ENCODE measurements around the gene BIRC6.
"Not testable (repeated sequence)": the region's sequence is repeated elsewhere in the genome, so short reads cannot be mapped to it uniquely, and the experiment has no call there.

BIRC6 gene

DNA sequence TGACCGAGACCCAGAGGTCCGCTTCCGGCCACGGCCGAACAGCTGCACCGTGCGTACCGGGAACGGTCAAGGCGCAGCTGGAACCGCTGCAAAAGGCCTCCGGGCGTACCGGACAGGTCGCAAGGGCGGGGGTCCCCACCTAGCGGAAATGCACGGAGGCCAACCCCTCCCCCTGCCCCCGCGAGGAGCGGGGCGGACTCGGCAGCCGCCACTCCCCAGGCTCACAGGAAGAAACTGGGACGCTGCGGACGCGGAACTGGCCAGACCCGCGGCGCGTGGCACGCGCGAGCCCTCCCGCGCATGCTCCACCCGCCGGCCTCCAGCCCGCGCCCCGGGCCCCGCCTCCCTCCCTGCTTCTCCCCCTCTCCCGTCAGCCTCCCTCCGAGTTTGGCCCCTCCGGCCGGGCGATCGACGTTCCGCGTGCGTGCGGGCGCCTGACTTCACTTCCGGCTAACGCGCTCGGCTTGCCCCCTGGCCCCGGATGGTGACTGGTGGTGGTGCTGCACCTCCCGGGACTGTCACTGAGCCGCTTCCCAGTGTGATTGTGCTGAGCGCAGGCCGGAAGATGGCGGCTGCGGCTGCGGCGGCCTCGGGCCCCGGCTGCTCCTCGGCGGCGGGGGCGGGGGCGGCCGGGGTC is at the start of gene BIRC6:
TSS of gene BIRC6 (plus strand) at position 343 of the 637 bp plus-strand sequence. CDS start at position 482, 139 bp downstream.
- peak; percentile 92 for ATAC-seq
- TF ChIP-seq ZC3H10 (CRISPR knock-in tag; IDR thresholded peaks at IDR 0.05) = no peak
- TF ChIP-seq PATZ1 (CRISPR knock-in tag; IDR thresholded peaks at IDR 0.05; ENCODE audit: borderline replicate concordance) = 0 out of 2 replicates have a peak, but pooled peaks have one; percentile 44
- TF ChIP-seq ZFP30 (CRISPR knock-in tag; IDR thresholded peaks at IDR 0.05) = no peak
- TF ChIP-seq, protein P1, sequence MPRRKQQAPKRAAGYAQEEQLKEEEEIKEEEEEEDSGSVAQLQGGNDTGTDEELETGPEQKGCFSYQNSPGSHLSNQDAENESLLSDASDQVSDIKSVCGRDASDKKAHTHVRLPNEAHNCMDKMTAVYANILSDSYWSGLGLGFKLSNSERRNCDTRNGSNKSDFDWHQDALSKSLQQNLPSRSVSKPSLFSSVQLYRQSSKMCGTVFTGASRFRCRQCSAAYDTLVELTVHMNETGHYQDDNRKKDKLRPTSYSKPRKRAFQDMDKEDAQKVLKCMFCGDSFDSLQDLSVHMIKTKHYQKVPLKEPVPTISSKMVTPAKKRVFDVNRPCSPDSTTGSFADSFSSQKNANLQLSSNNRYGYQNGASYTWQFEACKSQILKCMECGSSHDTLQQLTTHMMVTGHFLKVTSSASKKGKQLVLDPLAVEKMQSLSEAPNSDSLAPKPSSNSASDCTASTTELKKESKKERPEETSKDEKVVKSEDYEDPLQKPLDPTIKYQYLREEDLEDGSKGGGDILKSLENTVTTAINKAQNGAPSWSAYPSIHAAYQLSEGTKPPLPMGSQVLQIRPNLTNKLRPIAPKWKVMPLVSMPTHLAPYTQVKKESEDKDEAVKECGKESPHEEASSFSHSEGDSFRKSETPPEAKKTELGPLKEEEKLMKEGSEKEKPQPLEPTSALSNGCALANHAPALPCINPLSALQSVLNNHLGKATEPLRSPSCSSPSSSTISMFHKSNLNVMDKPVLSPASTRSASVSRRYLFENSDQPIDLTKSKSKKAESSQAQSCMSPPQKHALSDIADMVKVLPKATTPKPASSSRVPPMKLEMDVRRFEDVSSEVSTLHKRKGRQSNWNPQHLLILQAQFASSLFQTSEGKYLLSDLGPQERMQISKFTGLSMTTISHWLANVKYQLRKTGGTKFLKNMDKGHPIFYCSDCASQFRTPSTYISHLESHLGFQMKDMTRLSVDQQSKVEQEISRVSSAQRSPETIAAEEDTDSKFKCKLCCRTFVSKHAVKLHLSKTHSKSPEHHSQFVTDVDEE (CRISPR knock-in tag; IDR thresholded peaks at IDR 0.05) = peak; percentile 59; the same call in 1 of the 2 replicates
- peak; percentile 79 for TF ChIP-seq ZNF8 (CRISPR knock-in tag; IDR thresholded peaks at IDR 0.05)
- TF ChIP-seq ISL1 (CRISPR knock-in tag; IDR thresholded peaks at IDR 0.05) = no peak
- TF ChIP-seq PPARA (CRISPR knock-in tag; IDR thresholded peaks at IDR 0.05; ENCODE audit: borderline replicate concordance) = no peak
- peak; percentile 66; the same call in 1 of the 2 replicates for TF ChIP-seq ESRRG (CRISPR knock-in tag; IDR thresholded peaks at IDR 0.05)
- 0 out of 2 replicates have a peak, but pooled peaks have one; percentile 5 for TF ChIP-seq TCF4 (CRISPR knock-in tag; IDR thresholded peaks at IDR 0.05; ENCODE audit: borderline replicate concordance)
- TF ChIP-seq, protein P2, sequence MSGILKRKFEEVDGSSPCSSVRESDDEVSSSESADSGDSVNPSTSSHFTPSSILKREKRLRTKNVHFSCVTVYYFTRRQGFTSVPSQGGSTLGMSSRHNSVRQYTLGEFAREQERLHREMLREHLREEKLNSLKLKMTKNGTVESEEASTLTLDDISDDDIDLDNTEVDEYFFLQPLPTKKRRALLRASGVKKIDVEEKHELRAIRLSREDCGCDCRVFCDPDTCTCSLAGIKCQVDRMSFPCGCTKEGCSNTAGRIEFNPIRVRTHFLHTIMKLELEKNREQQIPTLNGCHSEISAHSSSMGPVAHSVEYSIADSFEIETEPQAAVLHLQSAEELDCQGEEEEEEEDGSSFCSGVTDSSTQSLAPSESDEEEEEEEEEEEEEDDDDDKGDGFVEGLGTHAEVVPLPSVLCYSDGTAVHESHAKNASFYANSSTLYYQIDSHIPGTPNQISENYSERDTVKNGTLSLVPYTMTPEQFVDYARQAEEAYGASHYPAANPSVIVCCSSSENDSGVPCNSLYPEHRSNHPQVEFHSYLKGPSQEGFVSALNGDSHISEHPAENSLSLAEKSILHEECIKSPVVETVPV (CRISPR knock-in tag; IDR thresholded peaks at IDR 0.05) = no peak; the same call in 1 of the 2 replicates
- 0 out of 2 replicates have a peak, but pooled peaks have one; percentile 10 for TF ChIP-seq ARNTL (CRISPR knock-in tag; IDR thresholded peaks at IDR 0.05; ENCODE audit: borderline replicate concordance, low read depth)
- TF ChIP-seq ZFP3 (CRISPR knock-in tag; IDR thresholded peaks at IDR 0.05) = no peak; the same call in 1 of the 2 replicates
- no peak for TF ChIP-seq TOX (CRISPR knock-in tag; IDR thresholded peaks at IDR 0.05; ENCODE audit: borderline replicate concordance)
- no peak; the same call in 1 of the 2 replicates for TF ChIP-seq CSDC2 (CRISPR knock-in tag; IDR thresholded peaks at IDR 0.05)
- TF ChIP-seq GLIS3 (CRISPR knock-in tag; IDR thresholded peaks at IDR 0.05) = no peak; the same call in 1 of the 2 replicates
- no peak for TF ChIP-seq RARB (CRISPR knock-in tag; IDR thresholded peaks at IDR 0.05)
- TF ChIP-seq OSR1 (CRISPR knock-in tag; IDR thresholded peaks at IDR 0.05) = no peak
- TF ChIP-seq SNAI2 (CRISPR knock-in tag; IDR thresholded peaks at IDR 0.05) = 0 out of 2 replicates have a peak, but pooled peaks have one; percentile 39
- TF ChIP-seq CREB5 (CRISPR knock-in tag; IDR thresholded peaks at IDR 0.05; ENCODE audit: low read depth) = no peak

GRCh38 chr2:32310577-32310976 is 46.2 kb upstream of the BIRC6 start:
- TF ChIP-seq BACH2 (CRISPR knock-in tag; IDR thresholded peaks at IDR 0.05; ENCODE audit: borderline replicate concordance) = no peak
- no peak for ATAC-seq

DNA sequence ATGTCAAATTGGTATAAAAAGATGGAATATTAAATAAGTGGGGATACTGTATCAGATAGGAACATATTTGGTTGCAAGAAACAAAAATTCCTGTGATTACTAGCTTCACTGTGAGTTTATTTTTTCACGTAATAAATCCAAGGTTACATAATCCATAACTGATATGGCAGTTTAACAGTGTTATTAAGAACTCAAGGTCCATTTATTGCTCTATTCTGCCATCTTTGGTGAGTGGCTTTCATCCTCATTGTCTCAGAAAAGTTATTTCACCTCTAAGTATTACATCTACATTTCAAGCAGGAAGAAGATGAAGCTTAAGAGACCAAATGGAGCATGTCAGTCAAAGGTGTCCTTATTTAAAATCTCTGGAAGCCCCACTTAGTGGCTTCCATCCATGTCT is 41.9 kb upstream of the BIRC6 start:
- TF ChIP-seq GLIS3 (CRISPR knock-in tag; IDR thresholded peaks at IDR 0.05) (no peak), TOX (CRISPR knock-in tag; IDR thresholded peaks at IDR 0.05; ENCODE audit: borderline replicate concordance) (no peak), CSDC2 (CRISPR knock-in tag; IDR thresholded peaks at IDR 0.05) (no peak), CREB5 (CRISPR knock-in tag; IDR thresholded peaks at IDR 0.05; ENCODE audit: low read depth) (no peak), PPARA (CRISPR knock-in tag; IDR thresholded peaks at IDR 0.05; ENCODE audit: borderline replicate concordance) (no peak), BACH2 (CRISPR knock-in tag; IDR thresholded peaks at IDR 0.05; ENCODE audit: borderline replicate concordance) (no peak)
- no peak for ATAC-seq

DNA sequence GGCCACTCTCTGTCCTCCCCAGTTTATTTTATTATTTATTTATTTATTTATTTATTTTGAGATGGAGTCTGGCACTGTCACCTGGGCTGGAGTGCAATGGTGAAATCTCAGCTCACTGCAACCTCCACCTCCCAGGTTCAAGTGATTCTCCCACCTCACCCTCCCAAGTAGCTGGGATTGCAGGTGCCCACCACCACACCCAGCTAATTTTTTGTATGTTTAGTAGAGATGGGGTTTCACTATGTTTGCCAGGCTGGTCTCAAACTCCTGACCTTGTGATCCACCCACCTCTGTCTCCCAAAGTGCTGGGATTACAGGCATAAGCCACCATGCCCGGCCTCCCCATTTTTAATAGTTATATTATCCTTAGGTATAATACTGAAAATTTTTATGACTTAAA is 28.1 kb upstream of the BIRC6 start:
- ATAC-seq = not testable (repeated sequence)

DNA sequence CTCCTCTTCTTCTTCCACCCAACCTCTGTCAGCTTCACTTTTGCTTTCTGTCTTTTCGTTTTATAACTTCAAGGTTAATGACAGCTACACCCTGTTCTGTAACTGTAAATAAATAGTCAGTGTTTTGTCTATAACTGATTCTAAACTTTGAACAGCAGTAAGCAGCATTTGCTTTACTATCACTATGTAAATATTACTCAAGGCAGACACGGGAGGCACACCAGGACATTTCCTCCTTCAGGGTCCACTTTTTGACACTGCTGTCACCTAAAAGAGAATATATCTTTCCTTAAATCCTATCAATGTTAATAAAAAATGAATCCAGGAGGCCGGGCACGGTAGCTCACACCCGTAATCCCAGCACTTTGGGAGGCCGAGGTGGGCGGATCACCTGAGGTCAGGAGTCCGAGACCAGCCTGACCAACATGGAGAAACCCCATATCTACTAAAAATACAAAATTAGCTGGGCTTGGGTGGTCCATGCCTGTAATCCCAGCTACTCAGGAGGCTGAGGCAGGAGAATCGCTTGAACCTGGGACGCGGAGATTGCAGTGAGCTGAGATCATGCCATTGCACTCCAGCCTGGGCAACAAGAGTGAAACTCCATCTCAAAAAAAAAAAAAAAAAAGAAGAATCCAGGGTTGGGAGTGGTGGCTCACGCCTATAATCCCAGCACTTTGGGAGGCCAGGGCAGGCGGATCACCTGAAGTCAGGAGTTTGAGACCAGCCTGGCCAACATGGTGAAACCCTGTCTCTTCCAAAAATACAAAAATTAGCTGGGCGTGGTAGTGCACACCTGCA is 27.4 kb upstream of the BIRC6 start:
- not testable (repeated sequence) for ATAC-seq

All from SK-N-SH treated with all-trans-retinoic acid at 6 μM for 48 hours (cell line).